PC-9 (cell line): Measurements from ENCODE around the gene BCAS3. TPM values are rescaled to one million over a fixed set of nuclear protein-coding genes. Genes with fewer than 3 reads are reported as not detected.

Experiments used
- BruUV-seq: library from RNA; stranded (reverse); fragments of 400-500 nt; replicated peaks from 2 replicates; lab custom pipeline; 2021; lab: Mats Ljungman, UMichigan
- CTCF ChIA-PET: fragments of 300-600 bp; sonication (Branson Sonifier 250); formaldehyde crosslinking; loops from one replicate; lab custom pipeline; 2022; ENCODE audit warnings: antibody characterized with exemption; lab: Charles Lee
- POLR2A ChIA-PET: fragments of 300-600 bp; sonication (Branson Sonifier 250); formaldehyde crosslinking; loops from one replicate; lab custom pipeline; 2022; ENCODE audit warnings: antibody characterized with exemption; ENCODE audit not compliant: unreplicated experiment; lab: Charles Lee
- DNase-seq, 2 experiments: peaks; one replicate each; pipeline versions ENCODE4 v3.0.0 to v3.0.0-alpha.2; 2015 to 2022; ENCODE audit warnings: mixed read lengths in 1 of 2
- H2AFZ ChIP-seq: fragments of 200-600 bp; sonication (generic); 2 replicates; pipeline ENCODE4 v1.8.1; 2017; ENCODE audit warnings: antibody characterized with exemption
- H3F3A ChIP-seq: fragments of 200-600 bp; sonication (generic); 2 replicates; pipeline ENCODE4 v1.8.1; 2017; ENCODE audit warnings: antibody characterized with exemption, mild to moderate bottlenecking, low read depth; ENCODE audit not compliant: insufficient read depth
- H3K27ac ChIP-seq: fragments of 200-600 bp; sonication (generic); 2 replicates; pipeline ENCODE4 v1.6.1; 2016; ENCODE audit warnings: mixed run types
- H3K27me3 ChIP-seq: fragments of 200-600 bp; sonication (generic); 2 replicates; pipeline ENCODE4 v1.6.1; 2016; ENCODE audit warnings: low read depth, mixed run types; ENCODE audit not compliant: insufficient read depth
- H3K36me3 ChIP-seq: fragments of 200-600 bp; sonication (generic); 2 replicates; pipeline ENCODE4 v1.6.1; 2016; ENCODE audit warnings: low read depth, mixed run types
- H3K4me1 ChIP-seq: fragments of 200-600 bp; sonication (generic); replicated peaks from 2 replicates; pipeline ENCODE4 v1.6.1; 2016; ENCODE audit warnings: mixed run types; ENCODE audit not compliant: insufficient read depth
- H3K4me2 ChIP-seq: fragments of 200-600 bp; sonication (generic); 2 replicates; pipeline ENCODE4 v1.6.1; 2017; ENCODE audit warnings: mixed run types
- H3K4me3 ChIP-seq: fragments of 200-600 bp; sonication (generic); 2 replicates; pipeline ENCODE4 v1.6.1; 2016; ENCODE audit warnings: mixed run types
- H3K79me2 ChIP-seq: fragments of 200-600 bp; sonication (generic); 2 replicates; pipeline ENCODE4 v1.6.1; 2017; ENCODE audit warnings: low read depth, mixed run types
- H3K9me2 ChIP-seq: fragments of 200-600 bp; sonication (generic); 2 replicates; pipeline ENCODE4 v1.8.1; 2017; ENCODE audit warnings: mild to moderate bottlenecking; ENCODE audit not compliant: insufficient read depth
- H3K9me3 ChIP-seq: fragments of 200-600 bp; sonication (generic); 2 replicates; pipeline ENCODE4 v1.8.1; 2016; ENCODE audit warnings: low read depth; ENCODE audit not compliant: insufficient read depth
- H4K20me1 ChIP-seq: fragments of 200-600 bp; sonication (generic); 2 replicates; pipeline ENCODE4 v1.8.1; 2017; ENCODE audit not compliant: insufficient read depth
- EZH2 ChIP-seq: fragments of 200-600 bp; sonication (generic); IDR thresholded peaks from 2 replicates; pipeline ENCODE4 v1.8.0; 2017; ENCODE audit warnings: antibody characterized with exemption, low read depth
- intact Hi-C: fragments of 100-400 bp; cut with micrococcal nuclease; formaldehyde crosslinking; loops from one replicate; pipeline ENCODE4 v1.10.0; 2022; ENCODE audit not compliant: unreplicated experiment
- total RNA-seq: library from RNA; stranded (reverse); gene quantifications from 2 replicates; pipeline ENCODE4 v1.2.3, GENCODE V29; 2021
- TF ChIP-seq, protein P1 (sequence below): fragments of 200-600 bp; sonication (generic); conservative IDR thresholded peaks from 2 replicates; pipeline ENCODE4 v1.6.1; 2017; ENCODE audit warnings: mixed run types, antibody characterized with exemption, mild to moderate bottlenecking, moderate library complexity

BCAS3 gene
- total RNA-seq, 1 experiment from 2014 or later = 26.0 TPM

DNA sequence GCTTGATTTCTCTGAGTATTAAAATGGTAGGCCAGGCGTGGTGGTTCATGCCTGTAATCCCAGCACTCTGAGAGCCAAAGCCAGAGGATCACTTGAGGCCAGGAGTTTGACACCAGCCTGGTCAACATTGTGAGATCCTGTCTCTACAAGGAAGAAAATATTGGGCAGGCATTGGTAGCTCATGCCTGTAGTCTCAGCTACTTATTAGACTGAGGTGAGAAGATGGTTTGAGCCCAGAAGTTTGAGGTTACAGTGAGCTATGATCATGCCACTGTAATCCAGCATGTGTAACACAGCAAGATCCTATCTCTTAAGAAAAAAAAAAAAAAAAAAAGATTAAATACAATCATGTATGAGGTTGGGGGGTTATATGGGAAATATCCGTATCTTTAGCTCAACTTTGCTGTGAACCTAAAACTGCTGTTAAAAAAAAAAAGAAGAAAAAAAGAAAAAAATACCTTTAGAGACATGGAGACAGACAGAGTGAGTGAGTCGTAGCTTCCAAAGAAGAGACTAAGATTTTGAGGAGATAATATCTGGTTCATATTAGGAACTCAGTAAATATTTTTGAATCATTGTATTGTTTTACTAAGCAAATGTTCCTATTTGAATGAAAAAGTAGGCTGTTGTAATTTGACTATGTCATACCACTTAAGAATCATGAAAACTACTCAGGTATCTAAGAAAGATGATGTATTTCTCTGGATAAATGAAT is 396.3 kb downstream of the BCAS3 start:
- no peaks in the 10 kb centered on the region for H3K36me3 ChIP-seq
- no peaks in the 10 kb centered on the region for H3K27me3 ChIP-seq
- no peak overlapping the region for H3K27ac ChIP-seq
- TF ChIP-seq, protein P1, sequence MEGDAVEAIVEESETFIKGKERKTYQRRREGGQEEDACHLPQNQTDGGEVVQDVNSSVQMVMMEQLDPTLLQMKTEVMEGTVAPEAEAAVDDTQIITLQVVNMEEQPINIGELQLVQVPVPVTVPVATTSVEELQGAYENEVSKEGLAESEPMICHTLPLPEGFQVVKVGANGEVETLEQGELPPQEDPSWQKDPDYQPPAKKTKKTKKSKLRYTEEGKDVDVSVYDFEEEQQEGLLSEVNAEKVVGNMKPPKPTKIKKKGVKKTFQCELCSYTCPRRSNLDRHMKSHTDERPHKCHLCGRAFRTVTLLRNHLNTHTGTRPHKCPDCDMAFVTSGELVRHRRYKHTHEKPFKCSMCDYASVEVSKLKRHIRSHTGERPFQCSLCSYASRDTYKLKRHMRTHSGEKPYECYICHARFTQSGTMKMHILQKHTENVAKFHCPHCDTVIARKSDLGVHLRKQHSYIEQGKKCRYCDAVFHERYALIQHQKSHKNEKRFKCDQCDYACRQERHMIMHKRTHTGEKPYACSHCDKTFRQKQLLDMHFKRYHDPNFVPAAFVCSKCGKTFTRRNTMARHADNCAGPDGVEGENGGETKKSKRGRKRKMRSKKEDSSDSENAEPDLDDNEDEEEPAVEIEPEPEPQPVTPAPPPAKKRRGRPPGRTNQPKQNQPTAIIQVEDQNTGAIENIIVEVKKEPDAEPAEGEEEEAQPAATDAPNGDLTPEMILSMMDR = no peak
- TF ChIP-seq EZH2 = no peak
- BruUV-seq = no TSS peak
- H3K4me1 ChIP-seq = no peaks in the 10 kb centered on the region
- H2AFZ ChIP-seq = no peak overlapping the region
- H3K4me2 ChIP-seq = no peak overlapping the region
- no peaks in the 10 kb centered on the region for H4K20me1 ChIP-seq
- no peak overlapping the region for H3K4me3 ChIP-seq
- H3F3A ChIP-seq = no peaks in the 10 kb centered on the region
- intact Hi-C loops = no loop called here
- no peaks in the 10 kb centered on the region for H3K9me3 ChIP-seq
- H3K9me2 ChIP-seq = peaks cover 6% of the 10 kb centered on the region; the same call in 1 of the 2 replicates
- H3K79me2 ChIP-seq = no peaks in the 10 kb centered on the region
- no peak for DNase-seq
- CTCF ChIA-PET = interaction anchor here (0.6 kb wide), 2 partner anchors 15 to 209 kb away, joined by 4 to 7 read pairs; no protein-coding TSS in a partner anchor
- POLR2A ChIA-PET = no interaction called here

DNA sequence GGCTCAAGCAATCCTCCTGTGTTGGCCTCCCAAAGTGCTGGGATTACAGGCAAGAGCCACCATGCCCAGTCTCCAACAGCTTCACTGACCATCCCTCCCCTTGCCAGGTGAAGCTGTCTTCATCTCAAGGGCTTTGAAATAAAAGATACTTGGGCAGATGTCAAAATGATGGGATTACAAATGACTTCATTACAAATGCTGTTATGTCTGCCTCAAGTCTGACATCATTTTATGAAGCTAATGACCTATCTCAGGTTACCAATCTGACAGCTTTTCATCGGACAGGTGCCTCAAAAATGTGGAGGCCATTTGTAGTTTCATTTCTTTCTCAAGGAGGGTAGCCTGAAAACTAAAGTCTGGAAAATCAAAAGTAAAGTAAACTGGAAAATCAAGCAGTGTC is 398.3 kb downstream of the BCAS3 start:
- Histone ChIP-seq H3K27me3 (no peaks in the 10 kb centered on the region), H3K79me2 (no peaks in the 10 kb centered on the region), H3K9me2 (peaks cover 6% of the 10 kb centered on the region; the same call in 1 of the 2 replicates), H3F3A (no peaks in the 10 kb centered on the region), H3K27ac (no peak overlapping the region), H3K4me3 (no peak overlapping the region), H3K4me2 (no peak overlapping the region), H3K4me1 (no peaks in the 10 kb centered on the region), H3K36me3 (no peaks in the 10 kb centered on the region), H4K20me1 (no peaks in the 10 kb centered on the region), H3K9me3 (no peaks in the 10 kb centered on the region), H2AFZ (no peak overlapping the region)
- no TSS peak for BruUV-seq
- TF ChIP-seq, protein P1 = no peak
- no peak for TF ChIP-seq EZH2
- POLR2A ChIA-PET = no interaction called here
- DNase-seq = no peak
- intact Hi-C loops = no loop called here
- CTCF ChIA-PET = no interaction called here

DNA sequence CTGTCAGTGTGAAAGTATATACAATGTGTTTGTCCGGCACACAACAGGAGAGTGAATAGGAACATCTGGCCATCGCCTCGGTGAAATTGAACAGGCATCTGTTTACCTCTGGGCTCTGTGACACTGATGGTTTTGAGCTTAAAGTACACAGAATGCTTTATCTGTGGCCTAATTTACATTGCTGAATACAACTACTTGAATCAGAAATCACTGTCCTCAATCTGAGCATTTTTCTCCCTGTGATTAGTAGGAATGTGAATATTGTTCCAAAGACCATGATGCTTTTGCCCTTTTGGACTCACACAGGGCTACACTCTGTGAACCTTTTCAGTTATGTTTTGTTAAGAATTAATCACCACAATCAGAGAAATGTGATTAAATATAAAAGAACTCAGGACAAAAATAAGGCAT is 399.0 kb downstream of the BCAS3 start:
- Histone ChIP-seq H3K4me1 (no peaks in the 10 kb centered on the region), H4K20me1 (no peaks in the 10 kb centered on the region), H3K36me3 (no peaks in the 10 kb centered on the region), H3F3A (no peaks in the 10 kb centered on the region), H3K9me2 (peaks cover 6% of the 10 kb centered on the region; the same call in 1 of the 2 replicates), H3K4me2 (no peak overlapping the region), H3K27me3 (no peaks in the 10 kb centered on the region), H2AFZ (no peak overlapping the region), H3K27ac (no peak overlapping the region), H3K4me3 (no peak overlapping the region), H3K79me2 (no peaks in the 10 kb centered on the region), H3K9me3 (no peaks in the 10 kb centered on the region)
- TF ChIP-seq, protein P1 = no peak
- no peak for TF ChIP-seq EZH2
- intact Hi-C loops = no loop called here
- no peak for DNase-seq
- no TSS peak for BruUV-seq
- ChIA-PET POLR2A (no interaction called here), CTCF (no interaction called here)
